HCT116 (cell line): ENCODE results near the gene ECE1. TPM values are rescaled to one million over a fixed set of nuclear protein-coding genes. Genes with fewer than 3 reads are reported as not detected.

Experiments
- ATAC-seq: fragments of 200-7000 bp; cut with Tn5 transposase; 2 replicates; pipeline ENCODE4 v1.9.1; 2020; ENCODE audit warnings: mild to moderate bottlenecking, moderate library complexity
- BruUV-seq: library from RNA; stranded (reverse); fragments of 400-500 nt; replicated peaks from 2 replicates; lab custom pipeline; 2021; lab: Mats Ljungman, UMichigan
- CTCF ChIA-PET: fragments of 300-600 bp; sonication (Branson Sonifier 250); formaldehyde crosslinking; loops from one replicate; lab custom pipeline; 2021; ENCODE audit warnings: antibody characterized with exemption; lab: Charles Lee
- POLR2A ChIA-PET: fragments of 300-600, 350-600 bp; sonication (Branson Sonifier 250); formaldehyde crosslinking; loops from one replicate; lab custom pipeline; 2021; ENCODE audit warnings: antibody characterized with exemption; lab: Charles Lee
- RAD21 ChIA-PET, 2 experiments: fragments of 300-600 bp; sonication (Branson Sonifier 250); formaldehyde crosslinking; loops; one replicate each; lab custom pipeline; 2023; ENCODE audit warnings: low total read pairs in 2 of 2; ENCODE audit not compliant: uncharacterized antibody in 2 of 2, unreplicated experiment in 2 of 2, low non-redundant PET in 1 of 2; lab: Charles Lee
- DNase-seq: peaks from one replicate; pipeline ENCODE4 v3.0.0-alpha.2; 2010; ENCODE audit warnings: low read depth, low spot score
- H2AFZ ChIP-seq: fragments of 200-600 bp; shearing (Covaris generic), sonication (generic); 2 replicates; pipeline ENCODE4 v1.6.1; 2017; ENCODE audit warnings: low read depth, mixed run types, mixed read lengths, antibody characterized with exemption, low read length; ENCODE audit not compliant: poor library complexity, severe bottlenecking
- H3K27ac ChIP-seq: 2 replicates; pipeline ENCODE4 v1.5.1; 2012; ENCODE audit warnings: low read depth, low read length
- H3K27me3 ChIP-seq: fragments of 200-600 bp; sonication (generic); 2 replicates; pipeline ENCODE4 v1.6.1; 2016; ENCODE audit warnings: mixed run types, low read length, mixed read lengths; ENCODE audit not compliant: insufficient read depth
- H3K36me3 ChIP-seq, 2 experiments: fragments of 200-500 bp in 1 of 2; fragments of 200-600 bp in 1 of 2; sonication (Bioruptor generic) in 1 of 2; sonication (generic) in 1 of 2; 2 replicates each; pipeline versions ENCODE4 v1.5.1 to v1.6.1; 2014 to 2016; ENCODE audit warnings: low read length in 2 of 2, inconsistent platforms in 1 of 2, mixed read lengths in 1 of 2, mixed run types in 1 of 2; ENCODE audit not compliant: insufficient read depth in 2 of 2, control insufficient read depth in 1 of 2
- H3K4me1 ChIP-seq, 2 experiments: fragments of 200-600 bp in 1 of 2; sonication (generic) in 1 of 2; 2 replicates each; pipeline versions ENCODE4 v1.5.1 to v1.6.1; 2012 to 2017; ENCODE audit warnings: low read length in 2 of 2, inconsistent platforms in 1 of 2, mild to moderate bottlenecking in 1 of 2, mixed read lengths in 1 of 2, mixed run types in 1 of 2, moderate library complexity in 1 of 2; ENCODE audit not compliant: insufficient read depth in 2 of 2, control insufficient read depth in 1 of 2
- H3K4me2 ChIP-seq: fragments of 200-600 bp; sonication (generic); 2 replicates; pipeline ENCODE4 v1.6.1; 2017; ENCODE audit warnings: mixed run types, low read length, mixed read lengths
- H3K4me3 ChIP-seq, 2 experiments: fragments of 200-600 bp in 1 of 2; sonication (generic) in 1 of 2; replicated peaks in 1 of 2; 2 replicates each; pipeline ENCODE4 v1.5.1; 2011 to 2016; ENCODE audit warnings: low read length in 2 of 2, control low read depth in 1 of 2, low read depth in 1 of 2, mild to moderate bottlenecking in 1 of 2, mixed read lengths in 1 of 2, mixed run types in 1 of 2
- H3K79me2 ChIP-seq: fragments of 200-600 bp; sonication (generic); 2 replicates; pipeline ENCODE4 v1.6.1; 2017; ENCODE audit warnings: mild to moderate bottlenecking, mixed run types, low read length, moderate library complexity, mixed read lengths; ENCODE audit not compliant: insufficient read depth
- H3K9ac ChIP-seq: fragments of 200-600 bp; sonication (generic); 2 replicates; pipeline ENCODE4 v1.6.1; 2016; ENCODE audit warnings: low read length, mixed read lengths
- H3K9me2 ChIP-seq: fragments of 200-600 bp; sonication (generic), shearing (Covaris generic); 2 replicates; pipeline ENCODE4 v1.6.1; 2017; ENCODE audit warnings: mixed run types, mild to moderate bottlenecking, moderate library complexity; ENCODE audit not compliant: insufficient read depth
- H3K9me3 ChIP-seq, 2 experiments: fragments of 200-500 bp in 1 of 2; fragments of 200-600 bp in 1 of 2; sonication (Bioruptor generic) in 1 of 2; sonication (generic) in 1 of 2; 2 replicates each; pipeline ENCODE4 v1.6.1; 2014 to 2017; ENCODE audit warnings: low read length in 2 of 2, mixed read lengths in 2 of 2, inconsistent platforms in 1 of 2, low read depth in 1 of 2, mild to moderate bottlenecking in 1 of 2, mixed run types in 1 of 2, moderate library complexity in 1 of 2; ENCODE audit not compliant: control insufficient read depth in 1 of 2, insufficient read depth in 1 of 2
- H4K20me1 ChIP-seq: fragments of 200-600 bp; sonication (generic), shearing (Covaris generic); 2 replicates; pipeline ENCODE4 v1.6.1; 2017; ENCODE audit warnings: mixed run types, mild to moderate bottlenecking, moderate library complexity; ENCODE audit not compliant: insufficient read depth
- CBX3 ChIP-seq: IDR thresholded peaks from 2 replicates; pipeline ENCODE4 v1.6.1; 2012; ENCODE audit warnings: low read depth
- CEBPB ChIP-seq: IDR thresholded peaks from 2 replicates; pipeline ENCODE4 v1.6.1; 2012; ENCODE audit warnings: low read depth
- EZH2 ChIP-seq: fragments of 200-600 bp; sonication (generic); IDR thresholded peaks from 2 replicates; pipeline ENCODE4 v1.6.1; 2017; ENCODE audit warnings: antibody characterized with exemption, mixed run types
- intact Hi-C: fragments of 100-400 bp; cut with micrococcal nuclease; formaldehyde crosslinking; loops from 2 replicates; pipeline ENCODE4 v1.10.0; 2022
- total RNA-seq: library from RNA; stranded (reverse); gene quantifications from one replicate; pipeline ENCODE4 v1.2.1, GENCODE V29; 2021; ENCODE audit not compliant: unreplicated experiment
- TF ChIP-seq, protein P1 (sequence below), 3 experiments: fragments of 200-600 bp in 1 of 3; sonication (generic) in 1 of 3; IDR thresholded peaks in 2 of 3; conservative IDR thresholded peaks in 1 of 3; 2 replicates each; pipeline ENCODE4 v1.5.1; 2012 to 2017; ENCODE audit warnings: low read depth in 2 of 3, low read length in 2 of 3, antibody characterized with exemption in 1 of 3, borderline replicate concordance in 1 of 3, control low read depth in 1 of 3, mild to moderate bottlenecking in 1 of 3, mixed read lengths in 1 of 3, mixed run types in 1 of 3, moderate library complexity in 1 of 3; ENCODE audit not compliant: insufficient read depth in 1 of 3

Gene ECE1
- total RNA-seq, 1 experiment from 2014 or later: 66.8 TPM

DNA sequence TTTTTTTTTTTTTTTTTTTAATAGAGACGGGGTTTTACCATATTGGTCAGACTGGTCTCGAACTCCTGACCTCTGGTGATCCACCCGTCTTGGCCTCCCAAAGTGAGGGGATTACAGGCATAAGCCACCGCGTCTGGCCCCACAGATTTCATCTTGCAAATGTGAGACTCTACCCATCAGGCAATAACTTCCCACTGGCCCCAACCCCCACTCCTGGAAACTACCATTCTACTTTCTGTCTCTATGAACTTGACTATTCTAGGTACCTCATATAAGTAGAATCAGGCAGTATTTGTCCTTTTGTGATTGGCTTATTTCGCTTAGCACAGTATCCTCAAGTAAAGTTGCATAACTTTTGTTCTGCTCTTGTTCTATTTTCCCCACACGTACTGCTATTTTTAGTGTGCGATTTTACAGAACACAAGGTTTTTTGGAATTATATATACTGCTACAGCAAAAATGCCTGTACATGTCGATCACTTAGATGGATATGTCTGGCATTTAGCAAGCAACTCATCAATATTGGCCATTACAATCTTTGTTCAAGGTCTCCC lies 40.2 kb downstream of the ECE1 start:
- BruUV-seq: no TSS peak
- ATAC-seq: no peak

More for the DNA sequence above, 40.2 kb downstream of the ECE1 start:
- Histone ChIP-seq H3K9ac (no peak overlapping the region), H3K4me1 (peaks cover 14% of the 10 kb centered on the region in 2 experiments), H3K4me3 (no peak overlapping the region), H3K79me2 (no peaks in the 10 kb centered on the region), H3K9me2 (no peaks in the 10 kb centered on the region), H3K9me3 (no peaks in the 10 kb centered on the region), H3K27ac (no peak overlapping the region), H4K20me1 (no peaks in the 10 kb centered on the region), H3K27me3 (no peaks in the 10 kb centered on the region), H3K4me2 (no peak overlapping the region), H2AFZ (no peak overlapping the region), H3K36me3 (peaks cover 3% of the 10 kb centered on the region in 2 experiments; a peak in 1 of 4 replicates)
- CTCF ChIA-PET: interaction anchor here (2.6 kb wide), 1 partner anchor 20 kb away, joined by 9 read pairs; no protein-coding TSS in a partner anchor
- DNase-seq: no peak
- TF ChIP-seq CEBPB (no peak), EZH2 (no peak), CBX3 (no peak)
- TF ChIP-seq, protein P1, sequence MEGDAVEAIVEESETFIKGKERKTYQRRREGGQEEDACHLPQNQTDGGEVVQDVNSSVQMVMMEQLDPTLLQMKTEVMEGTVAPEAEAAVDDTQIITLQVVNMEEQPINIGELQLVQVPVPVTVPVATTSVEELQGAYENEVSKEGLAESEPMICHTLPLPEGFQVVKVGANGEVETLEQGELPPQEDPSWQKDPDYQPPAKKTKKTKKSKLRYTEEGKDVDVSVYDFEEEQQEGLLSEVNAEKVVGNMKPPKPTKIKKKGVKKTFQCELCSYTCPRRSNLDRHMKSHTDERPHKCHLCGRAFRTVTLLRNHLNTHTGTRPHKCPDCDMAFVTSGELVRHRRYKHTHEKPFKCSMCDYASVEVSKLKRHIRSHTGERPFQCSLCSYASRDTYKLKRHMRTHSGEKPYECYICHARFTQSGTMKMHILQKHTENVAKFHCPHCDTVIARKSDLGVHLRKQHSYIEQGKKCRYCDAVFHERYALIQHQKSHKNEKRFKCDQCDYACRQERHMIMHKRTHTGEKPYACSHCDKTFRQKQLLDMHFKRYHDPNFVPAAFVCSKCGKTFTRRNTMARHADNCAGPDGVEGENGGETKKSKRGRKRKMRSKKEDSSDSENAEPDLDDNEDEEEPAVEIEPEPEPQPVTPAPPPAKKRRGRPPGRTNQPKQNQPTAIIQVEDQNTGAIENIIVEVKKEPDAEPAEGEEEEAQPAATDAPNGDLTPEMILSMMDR (IDR thresholded peaks at IDR 0.05 in 2 of 3, conservative IDR thresholded peaks at IDR 0.05 in 1 of 3; ENCODE audit: borderline replicate concordance in 1 of 3, insufficient read depth in 1 of 3, low read depth in 2 of 3, low read length in 2 of 3): no peak
- RAD21 ChIA-PET: no interaction called here
- intact Hi-C loops: no loop called here
- POLR2A ChIA-PET: no interaction called here
